Measurements from ENCODE around the gene RBM33.

GRCh38 chr7:155721056-155721455, 76.6 kb downstream of the RBM33 start:
- TF ChIP-seq CTCF (CRISPR knock-in tag; IDR thresholded peaks at IDR 0.05) (no peak), ZNF761 (CRISPR knock-in tag; conservative IDR thresholded peaks at IDR 0.05) (no peak), MZF1 (CRISPR knock-in tag; IDR thresholded peaks at IDR 0.05; ENCODE audit: borderline replicate concordance) (no peak), GMEB2 (CRISPR knock-in tag; IDR thresholded peaks at IDR 0.05; ENCODE audit: low read depth) (no peak), E2F1 (CRISPR knock-in tag; IDR thresholded peaks at IDR 0.05) (no peak), ARNT2 (CRISPR knock-in tag; IDR thresholded peaks at IDR 0.05; ENCODE audit: low read depth) (no peak), ZNF124 (CRISPR knock-in tag; IDR thresholded peaks at IDR 0.05) (no peak), RAD21 (CRISPR knock-in tag; IDR thresholded peaks at IDR 0.05) (no peak)
